CD4-positive, alpha-beta T cell treated with Interleukin-12 subunit alpha and Interleukin-12 subunit beta, for 1 hour (primary cell): ENCODE results near the gene ABLIM3.

Source experiments
- DNase-seq: peaks from one replicate; pipeline ENCODE4 v3.0.0-alpha.2; 2020

ABLIM3 gene

DNA sequence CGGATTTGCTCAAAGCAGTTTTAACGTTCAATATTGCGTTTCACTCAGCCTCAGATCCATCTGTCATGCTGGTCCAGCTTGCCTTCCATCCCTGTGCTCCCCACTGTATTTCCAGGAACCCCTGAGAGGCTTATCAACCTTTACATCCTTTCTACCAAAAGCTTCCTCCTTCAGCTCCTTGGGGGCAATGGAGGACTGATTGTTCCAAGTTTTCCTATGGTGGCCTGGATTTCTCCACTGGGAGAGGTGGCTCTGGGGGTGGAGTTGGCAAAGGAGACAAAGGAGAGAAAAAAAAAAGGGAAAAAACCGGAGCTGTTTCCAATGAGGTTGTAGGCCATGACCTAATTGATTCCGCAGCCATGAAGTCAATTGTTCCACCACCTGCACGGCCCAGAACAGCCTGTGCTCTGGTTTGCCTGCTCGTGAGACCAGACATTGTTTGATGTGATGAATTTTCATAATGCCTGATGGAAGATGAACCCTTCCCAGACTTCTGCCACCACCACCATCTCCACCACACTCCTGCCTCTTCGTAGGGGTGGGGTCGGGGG, 54.1 kb downstream of the ABLIM3 start:
- DNase-seq, result no peak

DNA sequence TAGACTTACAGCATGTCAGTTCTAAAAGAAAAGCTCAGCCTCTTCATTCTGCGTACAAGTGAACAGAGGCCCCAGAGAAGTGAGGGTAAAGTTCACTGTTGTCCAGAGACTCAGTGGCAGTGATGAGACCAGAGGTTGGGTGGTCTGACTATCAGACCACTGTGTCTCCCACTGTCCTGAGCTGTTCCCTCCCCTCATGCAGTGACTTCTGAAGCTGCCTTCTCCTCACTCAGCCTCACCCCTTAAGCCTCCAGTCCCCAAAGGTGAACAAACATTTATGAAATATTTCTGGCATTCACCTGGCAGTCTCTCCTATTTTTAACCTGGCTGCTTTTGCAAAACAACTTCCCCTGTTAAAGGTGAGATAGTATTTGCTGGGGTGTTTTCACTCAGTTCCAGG, 54.7 kb downstream of the ABLIM3 start:
- no peak for DNase-seq

DNA sequence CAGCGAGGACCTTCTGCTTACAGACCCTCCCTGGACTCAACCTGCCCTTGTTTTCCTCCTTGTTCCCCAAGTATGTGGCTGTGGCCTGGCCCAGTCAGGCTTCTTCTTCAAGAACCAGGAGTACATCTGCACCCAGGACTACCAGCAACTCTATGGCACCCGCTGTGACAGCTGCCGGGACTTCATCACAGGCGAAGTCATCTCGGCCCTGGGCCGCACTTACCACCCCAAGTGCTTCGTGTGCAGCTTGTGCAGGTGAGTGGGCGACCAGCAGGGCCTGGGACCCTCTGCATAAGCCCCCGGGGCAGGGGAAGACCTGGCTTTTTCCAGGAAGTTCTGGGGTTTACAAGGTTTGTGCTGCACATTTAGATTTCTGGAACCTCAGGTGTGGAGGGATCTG, 56.9 kb downstream of the ABLIM3 start:
- DNase-seq, result no peak

DNA sequence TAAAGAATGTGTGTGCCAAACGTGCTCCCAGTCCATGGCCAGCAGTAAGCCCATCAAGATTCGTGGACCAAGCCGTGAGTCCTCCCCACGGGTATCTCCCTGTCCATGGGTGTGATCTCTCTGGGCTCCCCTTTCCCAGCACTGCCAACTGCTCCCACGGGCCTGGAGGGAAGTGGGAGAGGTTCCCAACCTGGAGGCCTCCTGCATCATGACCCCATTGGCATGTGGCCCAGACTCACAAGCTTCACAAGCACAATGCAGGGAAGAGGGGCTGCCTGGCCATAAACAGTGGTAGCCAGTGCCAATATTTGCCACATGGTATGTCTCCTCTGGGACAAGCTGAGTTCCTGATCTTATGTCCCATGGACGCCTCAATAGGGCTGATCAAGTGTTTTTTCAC, 59.1 kb downstream of the ABLIM3 start:
- no peak for DNase-seq

DNA sequence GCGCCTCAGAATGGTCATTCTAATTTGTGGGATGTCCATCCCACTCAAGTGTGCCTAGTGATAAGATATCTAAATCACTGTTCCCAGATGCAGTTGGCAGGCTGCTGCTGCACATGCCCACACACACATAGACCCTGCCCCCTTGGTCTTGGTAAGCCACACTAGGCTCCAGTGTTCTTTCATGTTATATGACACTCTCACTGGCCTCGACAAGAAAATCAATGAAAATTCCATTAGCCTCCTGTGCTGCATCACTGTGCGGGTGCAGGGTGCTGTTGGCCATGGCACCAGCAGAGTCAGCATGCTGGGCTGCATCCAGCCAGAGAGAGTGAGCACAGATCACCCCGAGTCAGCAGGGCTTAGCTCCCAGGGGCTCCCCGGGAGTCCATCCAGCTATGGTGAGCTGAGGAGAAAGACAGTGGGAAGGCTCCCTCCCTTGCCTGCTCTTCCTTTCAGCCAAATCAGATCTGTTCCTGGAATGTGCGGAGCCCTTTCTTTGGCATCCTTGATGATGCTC, 59.9 kb downstream of the ABLIM3 start:
- DNase-seq, result no peak

DNA sequence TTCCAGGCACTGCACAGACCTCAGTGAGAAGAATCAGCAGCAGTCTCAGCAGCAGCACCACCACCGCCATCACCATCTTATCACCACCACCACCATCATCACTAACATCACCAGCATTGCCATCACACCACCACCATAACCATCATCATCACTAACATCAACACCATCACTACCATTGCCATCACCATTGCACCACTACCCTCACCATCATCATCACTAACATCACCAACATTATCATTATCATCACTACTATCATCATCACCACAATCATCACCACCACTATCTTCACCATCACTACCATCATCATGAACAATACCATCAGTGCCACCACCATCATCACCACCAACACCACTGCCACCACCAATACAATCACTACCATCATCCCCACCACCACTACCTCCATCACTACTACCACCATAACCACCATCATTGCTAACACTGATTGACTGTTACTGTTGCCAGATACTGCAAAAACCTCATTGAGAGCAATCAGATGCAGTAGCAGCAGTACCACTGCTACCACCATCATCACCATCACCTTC, 61.7 kb downstream of the ABLIM3 start:
- DNase-seq, result no peak

DNA sequence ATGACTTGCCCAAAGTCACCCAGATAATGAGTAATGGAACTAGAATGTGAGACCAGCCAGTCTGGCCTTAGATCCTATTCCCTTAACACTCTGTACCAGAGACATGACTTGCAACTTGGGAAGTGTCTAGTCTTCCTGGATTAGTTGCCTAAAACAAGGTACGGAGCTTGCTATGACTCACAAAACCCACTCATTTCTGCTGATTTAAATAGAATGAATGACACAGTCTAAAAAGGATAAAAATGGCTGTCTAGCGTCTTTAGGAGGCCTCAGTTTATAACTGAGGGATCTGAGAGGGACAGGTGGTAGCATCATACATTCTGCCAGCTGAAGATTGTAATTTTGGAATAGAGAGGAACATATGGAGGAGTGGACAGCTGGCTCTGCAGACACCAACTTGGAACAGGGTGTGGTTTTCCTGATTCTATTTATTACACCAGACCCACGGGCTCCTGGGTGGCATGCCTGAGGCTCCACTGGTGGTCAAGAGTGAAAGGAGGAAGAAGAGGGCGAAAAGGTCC, 62.7 kb downstream of the ABLIM3 start:
- no peak for DNase-seq

DNA sequence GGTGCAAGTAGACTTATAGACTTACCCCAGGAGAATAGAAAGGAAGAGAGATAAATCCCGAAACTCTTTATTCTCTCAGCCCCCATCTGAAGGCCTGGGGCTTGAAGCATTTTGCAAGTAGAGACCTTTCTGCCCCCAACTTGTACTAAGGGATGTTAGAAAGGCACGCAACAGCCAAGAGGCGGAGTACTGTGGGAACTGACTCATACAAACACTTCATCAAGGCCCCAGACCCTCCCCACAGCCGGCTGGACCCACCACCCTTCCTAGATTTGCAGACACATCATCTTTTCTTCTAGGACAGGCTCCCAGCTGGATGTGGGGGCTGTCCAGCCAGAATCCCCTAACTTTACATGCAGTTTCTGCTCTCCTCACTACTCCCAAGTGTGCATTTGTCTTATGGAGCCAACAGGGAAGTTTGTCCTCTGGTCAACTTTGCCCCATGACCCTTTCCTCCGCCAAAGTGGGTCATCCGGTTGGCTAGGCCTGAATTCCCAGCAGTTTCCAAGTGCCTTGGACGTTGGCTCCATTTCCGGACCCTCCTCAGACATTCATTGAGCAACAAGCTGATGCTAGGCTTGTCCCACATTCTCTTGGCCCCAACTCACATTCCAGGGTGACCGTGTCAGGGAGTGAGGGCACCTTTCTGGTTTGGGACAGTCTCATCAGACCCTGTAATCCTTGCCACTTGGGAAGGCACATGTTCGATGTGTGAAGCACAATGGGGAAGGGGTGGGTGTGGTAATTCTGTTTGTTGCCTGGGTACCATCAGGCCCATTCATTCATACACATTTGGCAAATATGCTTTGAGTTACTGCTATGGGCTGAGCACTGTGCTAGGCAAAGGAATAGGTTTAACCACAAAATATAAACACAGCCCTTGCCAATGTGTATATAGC, 64.6 kb downstream of the ABLIM3 start:
- no peak for DNase-seq

DNA sequence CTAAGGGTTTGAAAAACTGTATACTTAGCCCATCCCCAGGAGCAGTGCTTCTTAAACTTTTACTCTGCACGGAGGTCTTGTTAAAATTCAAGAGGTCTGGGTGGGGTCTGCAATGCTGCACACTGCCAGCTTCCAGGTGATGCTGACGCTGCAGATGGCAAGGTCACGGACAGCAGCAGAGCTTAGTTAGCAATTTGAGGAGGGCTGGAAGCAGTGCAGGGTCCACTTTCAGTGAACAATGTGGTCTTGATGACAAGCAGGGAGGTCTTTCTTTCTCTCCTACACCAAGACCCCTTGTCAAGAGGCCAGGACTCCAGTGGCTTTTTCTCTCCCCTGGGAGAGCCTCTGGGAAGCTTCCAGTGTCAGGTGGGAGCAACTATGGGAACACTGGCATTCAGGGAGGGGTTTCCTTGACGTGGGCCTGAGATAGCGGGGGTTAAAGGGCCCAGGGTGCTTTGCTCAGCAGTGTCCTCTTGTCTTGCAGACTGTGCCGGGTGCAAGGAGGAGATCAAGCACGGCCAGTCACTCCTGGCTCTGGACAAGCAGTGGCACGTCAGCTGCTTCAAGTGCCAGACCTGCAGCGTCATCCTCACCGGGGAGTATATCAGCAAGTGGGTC, 65.3 kb downstream of the ABLIM3 start:
- DNase-seq, result no peak

DNA sequence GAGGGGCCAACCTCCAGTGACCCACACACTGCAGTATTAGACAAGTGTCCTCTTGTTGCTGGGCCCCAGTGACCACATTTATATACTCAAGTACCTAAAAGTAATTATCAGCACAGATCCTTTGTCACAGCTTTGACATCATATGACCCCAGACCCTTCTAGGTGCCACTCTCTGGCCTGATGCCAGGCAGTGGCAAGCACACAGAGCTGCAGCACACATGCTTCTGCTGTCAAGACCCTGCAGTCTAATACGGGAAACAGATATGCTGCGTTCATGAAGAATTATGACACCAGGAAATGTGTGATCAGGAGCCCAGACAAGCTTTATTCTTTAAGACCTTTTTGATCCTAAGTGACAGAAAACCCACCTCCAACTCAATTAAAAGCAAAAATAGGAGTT, 66.5 kb downstream of the ABLIM3 start:
- DNase-seq, result no peak

DNA sequence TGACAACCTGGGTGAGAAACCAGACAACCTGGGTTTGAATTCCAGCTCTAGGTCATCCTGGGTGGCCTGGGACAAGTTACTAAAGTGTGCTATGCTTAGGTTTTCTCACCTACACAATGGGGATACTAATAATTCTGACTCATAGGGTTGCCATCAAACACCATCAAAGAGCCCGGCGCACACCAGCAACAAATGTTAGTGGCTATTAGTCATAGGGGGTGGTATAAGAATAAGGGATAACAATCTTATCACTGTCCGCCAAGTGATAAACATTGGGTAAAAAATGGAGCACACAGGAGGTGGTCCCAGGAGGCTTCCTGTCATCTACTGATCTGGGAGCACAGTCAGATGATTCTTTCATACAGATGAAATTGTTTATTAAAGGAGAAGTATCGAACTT, 68.9 kb downstream of the ABLIM3 start:
- DNase-seq, result no peak

DNA sequence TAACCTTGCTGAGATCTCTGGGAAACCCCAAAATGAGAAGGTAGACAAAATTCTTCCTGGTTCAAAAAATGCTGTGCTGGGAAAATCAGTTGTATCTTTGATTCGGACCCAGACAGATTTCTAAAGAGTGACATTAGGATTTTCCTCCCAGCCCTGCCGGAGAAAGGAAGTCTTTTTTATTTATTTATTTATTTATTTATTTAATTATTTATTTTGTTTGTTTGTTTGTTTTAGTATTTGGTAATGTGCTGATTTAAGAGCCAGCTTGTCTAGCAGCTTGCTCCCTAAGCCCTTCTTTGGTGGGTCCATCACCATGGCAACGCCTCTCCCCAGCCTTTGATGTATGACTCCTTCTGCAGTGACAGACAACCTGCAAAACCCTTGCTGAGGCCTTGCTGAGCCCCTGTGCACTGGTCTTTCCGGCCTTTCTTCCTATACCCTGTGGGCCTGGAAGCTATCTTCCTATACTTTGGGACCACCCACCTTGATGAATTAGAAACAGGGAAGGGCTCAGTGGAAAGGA, 69.7 kb downstream of the ABLIM3 start:
- DNase-seq, result no peak

DNA sequence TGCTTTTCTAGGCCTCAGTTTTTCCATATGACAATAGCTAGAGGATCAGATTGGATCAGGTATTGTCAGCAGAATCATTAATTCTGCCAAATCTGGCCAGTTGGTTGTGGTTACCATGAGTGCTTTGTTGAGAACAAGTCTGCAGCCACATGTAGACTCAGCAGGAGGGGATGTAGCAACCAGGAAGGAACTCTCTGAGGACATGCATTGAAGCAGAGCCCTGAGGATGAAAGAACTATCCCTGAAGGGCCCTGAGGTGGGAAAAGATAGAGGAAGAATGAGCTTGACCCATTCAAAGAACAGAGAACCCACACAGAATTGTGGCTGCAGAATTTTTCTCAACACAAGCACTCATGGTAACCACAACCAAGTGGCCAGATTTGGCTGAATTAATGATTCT, 70.3 kb downstream of the ABLIM3 start:
- DNase-seq, result no peak

DNA sequence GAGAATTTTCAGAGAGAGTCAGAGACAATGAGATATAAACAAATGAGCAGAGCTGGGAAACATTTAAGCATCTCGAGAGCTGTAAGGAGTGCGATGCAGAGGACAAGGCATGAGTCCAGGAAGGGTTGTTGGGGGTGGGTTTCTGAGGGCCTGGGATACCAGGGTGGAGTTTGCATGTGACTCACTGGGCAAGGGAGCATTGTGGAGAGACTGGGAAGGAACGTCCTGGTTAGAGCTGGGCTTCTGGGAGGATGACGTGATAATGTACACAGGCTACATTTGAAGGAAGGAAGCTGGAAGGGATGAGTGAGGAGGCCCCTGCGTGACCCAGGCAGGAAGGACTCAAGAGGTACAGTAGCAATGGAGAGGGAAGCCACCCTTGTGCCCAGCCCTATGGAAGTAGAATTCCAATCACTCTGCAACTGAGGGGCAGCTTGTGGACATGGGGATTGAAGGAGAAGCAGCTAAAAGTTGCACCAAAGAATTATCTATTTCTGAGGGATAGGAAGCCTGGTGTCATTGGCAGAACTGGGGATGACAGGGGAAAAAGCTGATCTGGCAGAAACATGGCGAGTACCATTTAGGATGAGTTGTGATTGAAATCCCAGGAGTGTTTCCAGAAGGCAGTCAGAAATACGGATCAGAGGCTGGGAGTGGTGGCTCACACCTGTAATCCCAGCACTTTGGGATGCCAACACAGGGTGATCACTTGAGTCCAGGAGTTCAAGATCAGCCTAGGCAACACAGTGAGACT, 71.1 kb downstream of the ABLIM3 start:
- DNase-seq, result no peak

DNA sequence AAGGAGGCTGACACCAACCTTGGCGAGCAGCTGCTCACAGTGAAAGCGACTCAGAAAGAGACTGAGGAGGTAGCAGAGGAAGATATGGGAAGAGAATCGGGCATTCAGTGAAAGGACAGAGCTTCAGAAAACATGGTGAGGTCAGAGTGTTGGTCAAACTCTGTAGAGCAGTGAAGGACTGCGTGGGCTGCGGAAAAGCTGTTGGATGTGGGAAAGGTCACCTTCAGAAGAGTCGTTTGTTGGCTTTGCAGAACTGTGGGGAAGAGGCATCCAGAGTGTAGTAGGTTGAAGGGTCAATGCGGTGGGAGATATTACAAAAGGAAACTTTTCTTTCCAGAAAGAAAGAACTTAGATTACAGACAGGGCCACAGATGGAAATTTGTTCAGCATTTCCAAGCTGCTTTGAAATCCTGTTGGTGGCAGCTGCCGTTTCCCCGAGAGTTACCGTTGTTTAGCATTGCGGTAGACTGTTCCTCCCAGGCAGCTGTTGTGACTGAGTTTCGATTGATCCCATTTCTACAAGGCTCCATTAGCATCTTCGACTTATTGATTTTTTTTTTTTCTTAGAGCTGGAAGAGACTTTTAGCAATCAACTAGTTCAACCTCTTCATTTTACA, 72.1 kb downstream of the ABLIM3 start:
- DNase-seq, result no peak

DNA sequence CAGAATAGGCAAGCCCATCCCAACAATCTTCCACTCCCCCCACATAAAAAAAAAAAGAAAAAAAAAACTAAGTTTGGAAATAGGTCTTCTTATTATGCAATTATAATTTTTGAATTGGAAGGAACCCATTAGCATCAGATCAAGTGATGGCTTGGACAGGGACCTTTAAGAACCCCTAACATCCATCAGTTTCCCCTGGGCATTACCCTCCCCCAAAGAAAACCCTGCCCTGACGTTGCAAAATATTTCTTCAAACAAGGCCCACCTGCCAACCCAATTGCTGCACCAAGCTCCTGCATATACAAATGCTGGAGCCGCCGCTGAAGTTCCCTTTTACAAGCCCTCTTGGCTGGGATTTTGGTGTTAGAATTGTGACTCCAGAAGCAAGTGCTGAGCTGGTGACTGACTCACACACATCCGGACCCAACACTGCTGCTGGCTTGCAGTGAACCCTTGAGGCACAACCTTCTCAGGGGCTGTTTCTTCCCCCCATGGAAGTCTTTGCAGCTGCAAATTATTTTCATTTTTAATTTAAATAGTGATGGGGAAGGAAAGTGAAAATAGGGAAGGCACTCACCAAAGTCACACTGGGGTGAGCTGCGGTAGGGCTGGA, 74.3 kb downstream of the ABLIM3 start:
- DNase-seq, result no peak

DNA sequence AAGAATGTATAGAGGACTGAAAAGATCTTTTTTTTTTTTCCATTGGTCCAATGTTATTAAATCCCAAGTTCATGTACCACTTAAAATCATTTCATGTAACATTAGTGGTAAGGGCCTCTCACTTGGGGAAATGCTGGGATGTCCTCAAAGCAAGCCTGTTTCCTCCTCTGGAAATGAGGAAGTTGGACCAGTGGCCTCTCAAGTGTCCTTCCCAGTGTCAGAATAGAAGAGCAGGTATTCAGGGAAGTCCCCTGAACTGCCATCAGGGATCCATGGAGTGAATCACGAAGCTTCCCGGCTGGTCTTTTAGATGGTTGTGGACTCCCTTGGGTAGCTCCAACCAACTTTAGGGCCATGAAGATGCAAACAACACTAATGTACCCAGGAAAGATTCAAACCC, 75.2 kb downstream of the ABLIM3 start:
- DNase-seq, result no peak

DNA sequence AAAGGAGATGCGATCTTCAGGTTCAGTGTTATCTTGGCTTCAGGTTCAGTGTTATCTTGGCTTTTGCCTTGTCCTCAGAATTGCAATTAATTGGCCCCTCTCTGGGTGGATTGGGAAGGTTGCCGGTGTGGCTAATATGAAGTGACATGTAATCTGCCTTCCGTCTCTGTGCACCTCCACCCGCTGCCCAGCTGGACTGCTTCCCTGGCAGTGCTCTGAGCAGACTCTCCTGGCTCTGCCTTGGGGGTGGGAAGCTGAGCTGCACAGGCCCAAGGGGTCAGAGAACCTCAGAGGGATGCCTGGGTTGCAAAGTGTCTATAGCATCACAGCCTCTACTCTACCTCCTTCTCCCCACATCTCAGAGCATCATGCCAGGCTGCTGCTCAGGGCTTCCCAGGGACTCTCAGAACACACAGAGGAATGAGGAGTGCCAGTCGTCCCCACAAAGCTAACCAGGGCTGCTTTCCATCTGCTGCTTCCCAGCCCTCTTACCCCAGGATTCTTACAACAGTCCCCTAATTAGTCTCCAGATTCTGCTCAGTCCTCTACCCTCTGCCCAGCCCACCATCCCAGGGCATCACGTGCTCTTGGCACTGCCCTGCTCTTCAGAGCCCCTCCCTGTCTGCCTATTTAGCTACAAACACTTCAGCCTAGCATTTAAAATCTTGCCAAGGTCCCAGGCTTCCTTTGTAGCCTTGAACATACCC, 76.0 kb downstream of the ABLIM3 start:
- DNase-seq, result no peak

DNA sequence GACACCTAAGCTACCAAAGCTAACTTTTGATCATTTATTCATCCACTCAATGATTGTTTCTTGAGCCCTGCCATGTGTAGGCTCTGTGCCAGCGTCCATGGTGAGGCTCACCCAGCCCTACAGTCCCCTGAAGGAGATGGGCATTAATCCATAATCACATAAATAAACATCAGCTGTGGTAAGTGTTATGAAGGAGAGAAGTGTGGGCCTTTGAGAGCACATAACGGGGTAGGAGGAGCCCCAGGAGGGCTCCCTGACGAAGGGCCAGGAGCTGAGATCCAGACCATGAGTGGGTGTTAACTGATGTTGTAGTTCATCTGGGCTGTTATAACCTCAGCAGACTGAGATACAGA, 76.5 kb downstream of the ABLIM3 start:
- DNase-seq, result no peak

DNA sequence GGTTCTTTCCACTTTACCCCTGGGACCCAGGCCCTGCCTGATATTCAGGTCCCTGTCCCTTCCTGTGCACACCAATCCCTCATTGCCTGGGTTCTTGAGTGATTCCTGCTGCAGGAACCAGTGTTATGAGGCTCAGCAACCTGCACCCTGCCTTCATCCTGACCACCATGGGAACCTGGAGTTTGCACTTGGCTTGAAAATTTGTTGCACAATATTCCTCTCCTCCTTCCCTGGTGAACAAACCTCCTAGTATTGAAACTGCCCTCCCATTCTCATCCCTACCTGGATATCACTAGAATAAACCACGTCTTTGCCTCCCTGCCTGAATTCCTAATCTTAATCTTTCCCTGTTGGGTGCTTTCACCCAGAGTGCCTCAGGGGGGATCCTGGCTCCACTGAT, 78.3 kb downstream of the ABLIM3 start:
- DNase-seq, result no peak

DNA sequence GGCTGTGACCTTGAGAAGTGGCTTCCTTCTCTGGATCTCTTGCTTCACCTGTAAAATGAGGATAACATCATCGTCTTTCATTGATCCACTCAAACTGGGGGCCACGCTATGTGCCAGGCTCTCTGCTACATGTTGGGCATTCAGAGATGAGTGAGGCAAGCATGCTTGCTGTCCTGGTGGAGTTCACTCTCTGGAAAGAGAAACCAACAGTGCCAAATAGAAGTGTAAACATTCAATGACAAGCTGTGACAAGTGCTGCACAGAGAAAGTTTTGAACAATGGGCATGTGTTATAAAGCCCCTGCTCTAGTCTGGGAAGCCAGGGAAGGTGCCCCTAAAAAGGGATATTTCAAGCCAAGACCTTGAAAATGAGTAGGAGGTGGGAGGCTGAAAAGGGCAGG, 79.5 kb downstream of the ABLIM3 start:
- DNase-seq, result no peak
